Endothelial cell of umbilical vein (primary cell): ENCODE results near the gene EIF5A2. TPM values are rescaled to one million over a fixed set of nuclear protein-coding genes. Genes with fewer than 3 reads are reported as not detected.

Experiments used
- BruUV-seq: library from RNA; stranded (reverse); fragments of 400-500 nt; replicated peaks from 2 replicates; lab custom pipeline; 2021; lab: Mats Ljungman, UMichigan
- CTCF ChIA-PET: fragments of 300-600, 350-600 bp; sonication (Branson Sonifier 250); formaldehyde crosslinking; loops from one replicate; lab custom pipeline; 2021; ENCODE audit warnings: antibody characterized with exemption, inconsistent platforms; lab: Charles Lee
- POLR2A ChIA-PET: fragments of 300-600, 350-600 bp; sonication (Branson Sonifier 250); formaldehyde crosslinking; loops from one replicate; lab custom pipeline; 2021; ENCODE audit warnings: antibody characterized with exemption, inconsistent platforms; lab: Charles Lee
- DNase-seq: peaks from one replicate; pipeline ENCODE4 v3.0.0-alpha.2; 2011; ENCODE audit warnings: low read depth, low spot score
- FAIRE-seq: peaks from 2 replicates; lab custom pipeline; 2011; peaks lifted over from hg19 to GRCh38; lab: Jason Lieb, UNC
- H2AFZ ChIP-seq: 2 replicates; pipeline ENCODE4 v1.6.0; 2012; ENCODE audit warnings: low read depth, low read length, control low read depth, inconsistent platforms
- H3K27ac ChIP-seq: 2 replicates; pipeline ENCODE4 v1.5.1; 2011; ENCODE audit warnings: low read depth, mild to moderate bottlenecking, control low read depth, low read length, moderate library complexity; ENCODE audit not compliant: insufficient read depth
- H3K27me3 ChIP-seq, 2 experiments: 2 replicates each; pipeline versions ENCODE4 v1.6.0 to v1.6.1; 2011; ENCODE audit warnings: low read length in 2 of 2, mixed read lengths in 1 of 2; ENCODE audit not compliant: control insufficient read depth in 2 of 2, insufficient read depth in 2 of 2
- H3K36me3 ChIP-seq, 2 experiments: 2 replicates in 1 of 2; 3 replicates in 1 of 2; pipeline ENCODE4 v1.5.1; 2011; ENCODE audit warnings: low read length in 2 of 2, mild to moderate bottlenecking in 1 of 2, moderate library complexity in 1 of 2; ENCODE audit not compliant: control insufficient read depth in 2 of 2, insufficient read depth in 2 of 2; ENCODE audit errors: extremely low read depth in 1 of 2
- H3K4me1 ChIP-seq: 3 replicates; pipeline ENCODE4 v1.5.1; 2011; ENCODE audit warnings: mild to moderate bottlenecking, low read length; ENCODE audit not compliant: control insufficient read depth, insufficient read depth; ENCODE audit errors: extremely low read depth
- H3K4me2 ChIP-seq: 2 replicates; pipeline ENCODE4 v1.6.1; 2011; ENCODE audit warnings: low read length, control low read depth, mixed read lengths; ENCODE audit not compliant: insufficient read depth
- H3K4me3 ChIP-seq, 3 experiments: fragments of 200-600 bp in 1 of 3; sonication (generic), shearing (Covaris generic) in 1 of 3; replicated peaks in 1 of 3; 2 replicates each; pipeline ENCODE4 v1.5.1; 2011 to 2016; ENCODE audit warnings: control low read depth in 3 of 3, low read length in 3 of 3, mild to moderate bottlenecking in 2 of 3, inconsistent platforms in 1 of 3, low read depth in 1 of 3, moderate library complexity in 1 of 3; ENCODE audit not compliant: insufficient read depth in 1 of 3
- H3K79me2 ChIP-seq: 2 replicates; pipeline ENCODE4 v1.6.0; 2012; ENCODE audit warnings: low read length, inconsistent platforms; ENCODE audit not compliant: control insufficient read depth, insufficient read depth
- H3K9ac ChIP-seq: replicated peaks from 2 replicates; pipeline ENCODE3; 2011; ENCODE audit warnings: low read length, control low read depth; ENCODE audit not compliant: insufficient read depth; ENCODE audit errors: extremely low read depth
- H3K9me1 ChIP-seq: replicated peaks from 3 replicates; pipeline ENCODE4 v1.6.0; 2011; ENCODE audit warnings: mild to moderate bottlenecking, low read length; ENCODE audit not compliant: control insufficient read depth, insufficient read depth; ENCODE audit errors: extremely low read depth
- H3K9me3 ChIP-seq: replicated peaks from 2 replicates; pipeline ENCODE4 v1.5.1; 2012; ENCODE audit warnings: low read length, inconsistent platforms; ENCODE audit not compliant: control insufficient read depth, insufficient read depth
- H4K20me1 ChIP-seq: replicated peaks from 2 replicates; pipeline ENCODE3; 2011; ENCODE audit warnings: mild to moderate bottlenecking, low read length; ENCODE audit not compliant: control insufficient read depth, insufficient read depth; ENCODE audit errors: extremely low read depth
- CTCF ChIP-seq, 2 donors: IDR thresholded peaks; 1 replicate in 1 of 2; 2 replicates in 1 of 2; pipeline ENCODE4 v1.5.1; 2011; ENCODE audit warnings: low read length in 2 of 2, mild to moderate bottlenecking in 2 of 2, moderate library complexity in 2 of 2, control low read depth in 1 of 2, inconsistent platforms in 1 of 2, low read depth in 1 of 2; ENCODE audit not compliant: insufficient read depth in 1 of 2; ENCODE audit errors: extremely low read depth in 1 of 2
- EZH2 ChIP-seq: IDR thresholded peaks from 2 replicates; pipeline ENCODE4 v1.6.1; 2012; ENCODE audit warnings: borderline replicate concordance, low read depth, mild to moderate bottlenecking, moderate library complexity, low read length, inconsistent platforms; ENCODE audit not compliant: severe bottlenecking
- FOS ChIP-seq: IDR thresholded peaks from 2 replicates; pipeline ENCODE4 v1.6.1; 2011; ENCODE audit warnings: mild to moderate bottlenecking, low read length, moderate library complexity, borderline replicate concordance; ENCODE audit not compliant: insufficient read depth
- GATA2 ChIP-seq: IDR thresholded peaks from 2 replicates; pipeline ENCODE4 v1.7.0; 2011; ENCODE audit warnings: low read depth, mild to moderate bottlenecking, moderate library complexity, mixed read lengths, low read length; ENCODE audit not compliant: insufficient read length, insufficient read depth
- JUN ChIP-seq: IDR thresholded peaks from 2 replicates; pipeline ENCODE4 v1.6.1; 2011; ENCODE audit warnings: borderline replicate concordance, low read depth; ENCODE audit not compliant: insufficient read length, insufficient read depth
- MAX ChIP-seq: IDR thresholded peaks from 2 replicates; pipeline ENCODE4 v1.6.1; 2011; ENCODE audit not compliant: insufficient read depth, insufficient read length
- MYC ChIP-seq: IDR thresholded peaks from one replicate; pipeline ENCODE4 v1.6.1; 2011; ENCODE audit warnings: mild to moderate bottlenecking, low read depth, low read length
- POLR2A ChIP-seq: IDR thresholded peaks from 2 replicates; pipeline ENCODE4 v1.6.1; 2012; ENCODE audit warnings: low read depth, mild to moderate bottlenecking, control low read depth, low read length
- POLR2AphosphoS5 ChIP-seq: IDR thresholded peaks from 2 replicates; pipeline ENCODE4 v1.6.1; 2012; ENCODE audit warnings: low read depth, mild to moderate bottlenecking, control low read depth, low read length, moderate library complexity; ENCODE audit not compliant: insufficient read depth
- dilution Hi-C: fragments of 300-500 bp; cut with MboI; formaldehyde crosslinking; loops from one replicate; pipeline ENCODE4 v1.15.0; 2019; ENCODE audit warnings: low sequenced_read_pairs; ENCODE audit not compliant: extremely low pct_ligation_motif_present
- intact Hi-C: fragments of 100-400 bp; cut with micrococcal nuclease; formaldehyde crosslinking; loops from one replicate; pipeline ENCODE4 v1.10.0; 2022
- polyA plus RNA-seq, 4 experiments: library from polyadenylated mRNA; depleted of rRNA in 3 of 4; stranded (reverse) in 3 of 4; unstranded in 1 of 4; fragments of >200 nt; gene quantifications; 2 replicates each; pipeline versions ENCODE4 v1.2.1 to v1.2.3, GENCODE V29; 2011 to 2012; ENCODE audit warnings: missing spikeins in 1 of 4
- total RNA-seq: library from RNA; stranded (reverse); gene quantifications from 2 replicates; pipeline ENCODE4 v1.2.3, GENCODE V29; 2021

Gene EIF5A2
- total and polyA plus RNA-seq, 2 donors (not counting 3 experiments of a cell fraction or from before 2014, with no cell fraction given): 3.7 to 10.9 TPM

GRCh38 chr3:170848292-170848917 is 60.0 kb downstream of the EIF5A2 start:
- Histone ChIP-seq H3K27me3 (no peaks in the 10 kb centered on the region), H2AFZ (no peak overlapping the region), H3K79me2 (no peaks in the 10 kb centered on the region), H3K9ac (no peak overlapping the region), H3K9me1 (no peaks in the 10 kb centered on the region), H4K20me1 (no peaks in the 10 kb centered on the region), H3K4me1 (no peaks in the 10 kb centered on the region), H3K27ac (no peak overlapping the region), H3K4me2 (no peak overlapping the region), H3K9me3 (no peaks in the 10 kb centered on the region), H3K4me3 (no peak overlapping the region), H3K36me3 (no peaks in the 10 kb centered on the region)
- DNase-seq: peak; percentile 38
- peak in 1 of 2 donors; percentile 14 for TF ChIP-seq CTCF (IDR thresholded peaks at IDR 0.05; ENCODE audit: extremely low read depth in 1 of 2, insufficient read depth in 1 of 2, low read depth in 1 of 2, low read length in 2 of 2)
- TF ChIP-seq EZH2: no peak
- no peak for TF ChIP-seq GATA2
- intact Hi-C loops (loop anchor here (1.0 to 10.0 kb wide), 4 partner anchors 36 to 664 kb away; partner anchors contain the start of gene PHC3), dilution Hi-C loops (no loop called here)
- ChIA-PET POLR2A (interaction anchor here (1.0 kb wide), 1 partner anchor 435 kb away, joined by 3 read pairs; no protein-coding TSS in a partner anchor), CTCF (interaction anchor here (0.6 to 3.4 kb wide), 37 partner anchors 8 to 983 kb away, joined by 3 to 177 read pairs (median 4); partner anchors contain the start of genes CLDN11 and SKIL)
- BruUV-seq: no TSS peak
- peak; percentile 69 for FAIRE-seq

GRCh38 chr3:170844377-170844776 is 64.1 kb downstream of the EIF5A2 start:
- CTCF ChIA-PET: interaction anchor here (3.5 kb wide), 1 partner anchor 430 kb away, joined by 16 read pairs; no protein-coding TSS in a partner anchor
- Histone ChIP-seq H3K9me1 (no peaks in the 10 kb centered on the region), H3K4me3 (no peak overlapping the region), H2AFZ (no peak overlapping the region), H3K27me3 (no peaks in the 10 kb centered on the region), H3K79me2 (no peaks in the 10 kb centered on the region), H3K4me2 (no peak overlapping the region), H3K27ac (no peak overlapping the region), H3K4me1 (no peaks in the 10 kb centered on the region), H3K9ac (no peak overlapping the region), H4K20me1 (no peaks in the 10 kb centered on the region), H3K9me3 (no peaks in the 10 kb centered on the region), H3K36me3 (no peaks in the 10 kb centered on the region)
- DNase-seq (no peak), FAIRE-seq (no peak)
- intact Hi-C loops (loop anchor here (10.0 kb wide), 2 partner anchors 540 to 660 kb away; partner anchors contain the start of gene PHC3), dilution Hi-C loops (no loop called here)
- POLR2A ChIA-PET: no interaction called here
- TF ChIP-seq MAX: no peak
- no peak for TF ChIP-seq JUN
- no peak for TF ChIP-seq FOS
- TF ChIP-seq GATA2: no peak
- no peak for TF ChIP-seq POLR2A
- no peak for TF ChIP-seq CTCF (IDR thresholded peaks at IDR 0.05; ENCODE audit: extremely low read depth in 1 of 2, insufficient read depth in 1 of 2, low read depth in 1 of 2, low read length in 2 of 2)
- no peak for TF ChIP-seq MYC
- no peak for TF ChIP-seq POLR2AphosphoS5
- TF ChIP-seq EZH2: no peak
- no TSS peak for BruUV-seq
